Activated CD4-positive, alpha-beta memory T cell treated with anti-CD3 and anti-CD28 coated beads for 36 hours (primary cell): ENCODE measurements around the gene PDE6H. TPM values are rescaled to one million over a fixed set of nuclear protein-coding genes. Genes with fewer than 3 reads are reported as not detected.

ENCODE experiments used
- total RNA-seq, 2 experiments: library from RNA; stranded (reverse); gene quantifications; one replicate each; pipeline ENCODE4 v1.2.3, GENCODE V29; 2021

Gene PDE6H
- total RNA-seq, 2 experiments from 2014 or later, result not detected

Other genes starting within 250 kb of the PDE6H start
- gene WBP11, start 169.6 kb upstream of the PDE6H start, total RNA-seq, result 100 to 1,000 TPM; 131 to 134 TPM
- 1 to 10 TPM; 3.3 to 3.4 TPM for gene C12orf60, start 169.4 kb upstream of the PDE6H start, total RNA-seq
- gene SMCO3, start 158.9 kb upstream of the PDE6H start, total RNA-seq, result not detected
- not detected for gene ART4, start 129.5 kb upstream of the PDE6H start, total RNA-seq
- not detected for gene MGP, start 87.2 kb upstream of the PDE6H start, total RNA-seq
- gene ERP27, start 34.5 kb upstream of the PDE6H start, total RNA-seq, result 1 to 10 TPM; 1.5 to 2.5 TPM
- 100 to 1,000 TPM; 640 to 644 TPM for gene ARHGDIB, start 11.4 kb upstream of the PDE6H start, total RNA-seq
- gene RERG, start 248.4 kb downstream of the PDE6H start, total RNA-seq, result not detected